Activated gamma-delta T cell (primary cell): ENCODE measurements around the gene LYPD4.

Source experiments
- DNase-seq: peaks from one replicate; lab custom pipeline; 2025; lab: John Stamatoyannopoulos, UW

Gene LYPD4

DNA sequence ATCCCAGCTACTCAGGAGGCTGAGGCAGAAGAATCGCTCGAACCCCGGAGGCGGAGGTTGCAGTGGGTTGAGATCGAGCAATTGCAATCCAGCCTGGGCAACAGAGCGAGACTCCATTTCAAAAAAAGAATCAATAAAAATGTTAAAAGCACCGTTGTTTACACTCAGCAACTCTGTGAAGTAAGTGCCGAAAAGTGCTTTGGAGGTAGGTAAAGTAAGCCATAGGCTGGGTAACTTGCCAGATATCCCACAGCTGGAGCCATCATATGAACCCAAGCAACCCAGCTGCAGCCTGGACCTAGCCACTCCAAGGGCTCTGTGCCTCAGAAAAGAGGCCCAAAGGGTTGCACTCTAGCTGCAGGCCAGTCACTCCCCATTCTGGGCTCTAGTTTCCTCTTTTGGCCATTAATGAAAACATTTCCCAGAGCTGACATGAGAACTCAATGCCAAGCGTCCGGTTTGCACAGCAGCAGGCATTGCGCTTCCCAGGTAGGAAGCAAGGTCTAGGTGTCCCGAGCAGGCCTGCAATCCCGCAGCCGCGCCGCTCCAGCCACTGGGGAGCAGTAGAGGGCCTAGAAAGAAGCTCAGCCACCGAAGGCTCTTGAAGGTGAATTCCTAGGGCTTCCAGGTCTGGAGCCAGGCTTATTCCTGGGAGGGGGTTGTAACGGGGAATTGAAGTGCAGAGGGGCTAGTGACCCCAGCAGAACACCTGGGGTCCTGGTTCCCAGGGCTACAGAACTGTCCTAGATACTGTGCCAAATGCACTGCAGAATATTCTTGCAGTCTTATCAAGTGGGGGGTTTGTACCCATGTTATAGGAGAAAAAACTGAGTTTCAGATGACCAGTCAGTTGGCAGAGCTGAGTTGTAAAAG lies 28.5 kb upstream of the LYPD4 start:
- peak; percentile 42 for DNase-seq

DNA sequence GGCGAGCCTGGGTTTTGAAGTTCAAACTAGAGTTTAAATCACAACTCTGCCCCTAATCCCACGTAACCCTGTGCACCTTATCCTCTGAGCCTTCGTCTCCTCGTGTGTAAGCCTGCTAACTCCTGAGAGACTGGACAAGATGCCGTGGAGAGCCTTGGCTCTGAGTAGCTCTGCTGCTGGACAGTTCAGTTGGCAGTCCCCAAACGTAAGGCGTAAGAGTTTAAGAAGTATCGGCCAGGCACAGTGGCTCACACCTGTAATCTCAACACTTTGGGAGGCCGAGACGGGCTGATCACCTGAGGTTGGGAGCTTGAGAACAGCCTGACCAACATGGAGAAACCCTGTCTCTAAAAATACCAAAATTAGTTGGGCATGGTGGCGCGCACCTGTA lies 27.9 kb upstream of the LYPD4 start:
- no peak for DNase-seq

DNA sequence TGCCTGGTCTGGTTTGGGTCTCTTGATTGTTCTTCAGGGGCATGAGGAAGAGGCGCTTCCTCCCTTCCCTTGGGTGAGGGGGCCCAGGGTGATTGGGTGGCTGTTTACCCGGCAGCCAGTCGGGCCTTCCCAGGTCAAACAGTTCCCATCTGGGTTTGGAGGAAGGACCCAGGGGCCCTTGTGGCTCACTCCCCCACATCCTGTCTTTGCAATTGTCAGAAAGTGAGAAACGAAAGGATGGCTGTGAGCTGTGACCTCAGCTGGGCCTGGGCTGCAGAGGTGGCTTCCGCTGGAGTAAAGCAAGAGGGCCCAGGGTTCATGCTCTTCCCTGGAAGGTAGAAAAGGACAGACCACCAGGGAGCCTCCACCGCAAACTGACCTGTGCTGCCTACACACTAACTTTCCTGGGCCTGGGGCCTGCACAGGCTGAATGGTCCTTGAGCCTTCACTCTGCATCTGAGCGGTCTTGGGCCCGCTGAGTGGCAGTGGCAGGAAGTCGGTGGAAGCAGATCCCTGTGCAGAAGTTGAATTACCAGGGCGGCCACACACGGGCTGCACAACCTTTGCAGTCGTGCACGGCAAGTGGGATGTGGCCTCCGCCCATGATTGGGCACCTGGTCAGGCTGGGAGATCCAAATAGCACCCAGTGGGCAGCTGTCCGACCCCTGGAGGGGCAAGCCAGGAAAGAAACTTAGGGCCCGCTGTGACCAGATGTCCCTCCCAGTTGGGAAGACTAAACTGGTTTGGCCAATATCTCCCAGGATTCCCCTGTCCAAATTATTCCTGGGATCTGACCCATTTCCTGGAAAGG lies 27.3 kb upstream of the LYPD4 start:
- peak; percentile 29 for DNase-seq

DNA sequence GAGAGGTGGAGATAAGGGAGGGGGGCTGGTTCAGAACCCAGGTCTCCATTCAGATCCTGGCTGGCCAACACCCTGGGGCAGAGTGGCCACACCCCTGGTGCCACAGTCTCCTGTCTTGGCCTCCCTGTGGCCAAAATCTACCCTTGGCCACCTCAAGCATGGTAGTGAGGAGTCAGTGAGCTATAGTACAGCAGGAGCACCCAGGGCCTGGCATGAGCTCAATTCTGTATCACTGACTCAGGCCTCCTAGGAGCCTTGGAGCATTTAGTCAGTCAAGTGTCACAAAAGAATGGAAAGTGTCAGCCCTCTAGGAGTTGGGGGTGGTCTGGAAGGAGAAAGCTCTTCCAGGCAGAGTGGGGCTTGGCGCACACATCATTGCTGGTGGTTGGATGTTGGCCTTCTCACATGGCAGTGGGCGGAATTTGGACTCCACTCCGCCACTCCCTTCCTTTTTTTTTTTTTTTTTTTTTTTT lies 26.0 kb upstream of the LYPD4 start:
- no peak for DNase-seq

DNA sequence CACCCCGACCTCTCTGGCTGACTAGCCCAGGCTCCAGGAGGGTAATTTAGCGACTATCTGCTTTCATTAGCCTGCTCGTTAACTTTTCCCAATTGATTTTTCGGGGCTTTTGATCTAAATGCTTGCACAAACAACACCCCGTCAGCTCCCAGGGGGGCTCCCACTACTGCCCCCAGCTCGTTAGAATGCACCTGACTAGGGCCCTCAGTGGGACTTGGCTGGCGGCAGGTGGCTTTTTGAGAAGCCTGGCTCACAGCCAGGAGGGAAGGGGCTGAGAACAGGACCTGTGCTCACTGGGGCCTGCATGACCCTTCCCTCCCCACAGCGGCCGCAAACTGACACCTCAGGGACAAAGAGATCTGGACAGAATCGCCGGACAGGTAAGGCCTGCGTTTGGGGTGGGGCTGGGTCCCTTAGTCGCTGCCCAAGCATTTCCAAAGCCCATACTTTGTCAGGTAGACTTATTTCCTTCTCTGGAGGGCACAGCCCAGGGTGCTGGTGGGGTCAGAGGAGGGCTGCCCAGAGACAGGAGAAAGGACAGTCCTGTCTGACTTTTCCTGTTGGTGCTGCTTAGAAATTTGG lies 25.0 kb upstream of the LYPD4 start:
- DNase-seq = no peak

DNA sequence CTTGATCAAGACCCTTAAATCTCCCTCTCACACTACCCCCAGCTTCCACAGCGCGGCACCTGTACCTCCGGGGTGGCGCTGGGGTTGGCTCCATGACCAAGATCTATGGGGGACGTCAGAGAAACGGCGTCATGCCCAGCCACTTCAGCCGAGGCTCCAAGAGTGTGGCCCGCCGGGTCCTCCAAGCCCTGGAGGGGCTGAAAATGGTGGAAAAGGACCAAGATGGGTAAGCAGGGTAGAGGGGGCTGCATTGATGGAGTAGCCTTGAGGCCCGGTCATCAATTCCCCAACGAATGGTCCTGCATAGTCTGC lies 24.5 kb upstream of the LYPD4 start:
- DNase-seq = no peak

DNA sequence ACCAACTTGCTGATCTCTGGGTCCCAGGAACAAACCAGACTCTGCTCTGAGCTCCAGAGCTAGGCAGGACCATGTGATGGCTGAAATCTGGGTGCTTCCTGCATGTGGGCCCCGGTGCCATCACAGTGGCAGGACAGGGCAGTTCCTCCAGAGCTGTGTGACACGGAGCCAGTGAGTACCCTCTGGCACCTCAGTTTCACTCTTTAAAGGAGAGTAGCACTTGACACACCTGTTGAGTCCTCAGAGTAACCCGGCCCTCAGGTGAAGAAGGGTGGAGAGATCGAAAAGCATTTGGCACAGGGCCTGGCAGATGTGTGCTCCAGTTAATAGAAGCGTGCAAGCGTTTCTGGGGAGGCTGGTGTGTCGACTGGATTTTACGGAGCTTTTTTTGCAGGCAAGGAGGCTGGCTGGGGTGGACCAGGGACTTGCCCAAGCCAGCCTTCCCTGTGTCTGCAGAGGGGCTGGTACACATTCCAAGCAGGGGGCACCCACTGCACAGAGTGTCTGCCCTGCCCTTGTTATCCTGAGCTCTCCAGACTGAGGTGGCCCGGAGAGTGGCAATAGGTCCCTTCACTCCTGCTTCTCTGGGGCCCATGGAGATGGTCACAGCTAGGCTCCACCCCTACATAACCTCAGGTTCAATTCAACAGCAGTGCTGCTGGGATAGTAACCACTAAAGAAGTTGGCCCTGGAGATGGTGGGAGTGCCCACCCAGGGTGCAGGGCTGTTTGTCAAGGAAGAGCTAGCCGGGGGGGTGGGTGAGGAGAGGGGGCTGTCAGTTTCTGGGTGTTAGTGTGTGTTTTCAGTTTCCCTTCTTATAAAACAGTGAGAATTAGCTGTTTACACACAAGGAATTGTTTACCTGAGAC lies 23.9 kb upstream of the LYPD4 start:
- DNase-seq = no peak

DNA sequence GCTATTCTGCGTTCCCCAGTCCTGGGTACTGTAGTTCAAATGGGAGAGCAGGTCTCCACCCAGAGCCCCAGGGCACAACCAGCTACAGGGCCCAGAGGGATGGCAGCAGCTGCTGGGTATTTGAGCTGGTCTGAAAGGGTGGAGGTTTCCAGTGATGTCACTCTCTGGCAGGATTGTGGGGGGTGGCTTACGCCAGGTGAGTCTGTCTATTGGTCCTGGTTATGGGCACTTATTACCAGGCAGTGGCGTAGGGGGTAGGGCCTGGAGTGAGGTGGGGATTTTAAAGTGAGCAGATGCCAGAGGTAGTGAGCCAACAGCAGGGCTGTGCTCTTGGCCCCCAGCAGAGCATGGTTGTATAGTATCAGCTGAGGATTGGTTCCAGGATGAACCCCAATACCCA lies 21.8 kb upstream of the LYPD4 start:
- no peak for DNase-seq

DNA sequence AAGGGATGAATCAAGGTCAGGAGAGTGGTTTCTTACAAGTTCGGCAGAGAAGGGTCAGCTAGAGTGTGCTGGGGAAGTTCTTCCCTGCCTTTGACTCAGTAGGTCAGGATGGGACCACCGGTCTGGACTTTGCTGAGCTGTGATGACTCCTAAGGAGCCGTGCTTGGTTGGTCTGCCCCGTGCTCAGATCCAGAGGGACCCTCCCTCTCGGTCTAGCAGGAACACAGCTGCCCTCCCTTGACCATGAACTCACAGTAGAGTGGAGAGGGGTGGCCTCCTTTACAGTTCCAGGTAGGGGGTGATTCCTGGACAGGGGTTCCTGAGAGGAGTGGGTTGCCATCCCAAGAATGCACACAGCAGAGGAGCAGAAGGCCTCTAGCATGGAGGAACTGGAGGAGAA lies 19.9 kb upstream of the LYPD4 start:
- DNase-seq = no peak

DNA sequence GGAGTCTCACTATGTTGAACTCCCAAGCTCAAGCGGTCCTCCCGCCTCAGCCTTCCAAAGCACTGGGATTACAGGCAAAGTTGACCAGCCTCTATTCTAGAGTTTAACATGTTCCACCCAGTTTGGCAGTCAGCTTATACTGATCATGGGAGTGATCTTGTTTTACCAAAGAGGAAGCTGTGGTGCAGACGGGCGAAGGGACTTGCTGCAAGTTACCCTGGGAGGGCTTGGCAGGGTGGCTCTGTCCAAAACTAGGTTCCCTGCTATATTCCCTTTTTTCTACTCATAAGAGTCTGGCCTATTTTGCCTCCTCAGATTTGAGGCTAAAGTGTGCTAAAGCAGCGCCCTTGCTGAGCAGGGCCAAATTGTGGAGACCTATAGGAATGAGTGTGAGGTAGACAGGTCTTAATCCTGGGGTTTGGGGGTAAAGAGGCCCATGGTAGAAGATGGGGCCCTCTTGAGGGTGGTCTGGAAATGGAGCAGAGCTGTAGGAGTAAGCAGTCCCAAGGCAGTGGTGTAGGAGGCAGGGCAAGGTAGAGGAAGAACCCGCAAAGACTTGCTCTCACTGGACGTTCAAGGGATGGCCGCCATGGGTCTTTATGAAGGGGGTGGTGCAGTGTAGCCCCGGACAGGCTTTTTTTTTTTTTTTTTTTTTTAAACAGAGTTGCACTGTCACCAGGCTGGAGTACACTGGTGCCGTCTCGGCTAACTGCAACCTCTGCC lies 18.9 kb upstream of the LYPD4 start:
- no peak for DNase-seq

DNA sequence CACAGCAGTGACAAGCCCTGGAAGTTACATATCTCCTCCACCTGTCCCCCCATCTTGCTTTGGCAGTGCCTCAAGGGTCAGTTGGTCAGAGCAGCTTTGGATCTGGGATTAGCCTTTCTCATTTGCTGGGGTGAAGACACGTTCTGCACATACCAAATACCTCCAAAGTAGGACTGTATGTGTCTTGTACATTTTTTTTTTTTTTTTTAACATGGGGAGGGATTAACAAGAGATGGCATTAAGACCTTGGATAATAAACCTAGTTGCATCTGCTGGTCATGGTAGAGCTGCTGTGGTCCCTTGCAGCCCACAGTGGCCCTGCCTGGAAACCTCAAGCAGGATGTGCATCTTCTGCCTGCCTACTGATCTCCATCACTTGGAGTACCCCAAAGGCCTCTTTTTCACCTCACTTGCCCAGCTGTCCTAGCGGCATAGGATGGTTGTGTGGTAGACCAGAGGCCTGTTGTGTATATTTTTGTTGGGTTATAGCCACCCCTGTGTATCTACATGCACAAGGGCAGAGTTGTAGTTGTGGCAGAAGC lies 18.0 kb upstream of the LYPD4 start:
- DNase-seq = no peak

DNA sequence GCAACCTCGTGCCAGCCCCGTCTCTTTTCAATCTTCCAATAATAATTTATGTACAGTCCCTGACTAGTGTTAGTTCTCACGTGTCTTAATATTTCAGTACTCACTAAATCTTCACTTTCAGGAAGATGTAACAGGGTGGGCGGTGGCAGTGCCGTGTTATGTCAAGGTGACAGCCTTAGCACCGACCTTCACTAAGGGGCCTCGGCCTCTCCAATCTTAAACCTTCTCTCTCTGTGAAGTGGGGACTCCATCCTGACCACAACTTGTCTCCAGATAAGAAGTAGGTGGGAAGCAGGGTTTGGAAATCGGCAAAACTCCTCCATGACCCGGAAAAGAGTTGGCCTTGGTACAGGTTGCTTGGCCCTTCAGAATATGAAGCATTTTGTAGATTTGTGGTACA lies 17.4 kb upstream of the LYPD4 start:
- no peak for DNase-seq

DNA sequence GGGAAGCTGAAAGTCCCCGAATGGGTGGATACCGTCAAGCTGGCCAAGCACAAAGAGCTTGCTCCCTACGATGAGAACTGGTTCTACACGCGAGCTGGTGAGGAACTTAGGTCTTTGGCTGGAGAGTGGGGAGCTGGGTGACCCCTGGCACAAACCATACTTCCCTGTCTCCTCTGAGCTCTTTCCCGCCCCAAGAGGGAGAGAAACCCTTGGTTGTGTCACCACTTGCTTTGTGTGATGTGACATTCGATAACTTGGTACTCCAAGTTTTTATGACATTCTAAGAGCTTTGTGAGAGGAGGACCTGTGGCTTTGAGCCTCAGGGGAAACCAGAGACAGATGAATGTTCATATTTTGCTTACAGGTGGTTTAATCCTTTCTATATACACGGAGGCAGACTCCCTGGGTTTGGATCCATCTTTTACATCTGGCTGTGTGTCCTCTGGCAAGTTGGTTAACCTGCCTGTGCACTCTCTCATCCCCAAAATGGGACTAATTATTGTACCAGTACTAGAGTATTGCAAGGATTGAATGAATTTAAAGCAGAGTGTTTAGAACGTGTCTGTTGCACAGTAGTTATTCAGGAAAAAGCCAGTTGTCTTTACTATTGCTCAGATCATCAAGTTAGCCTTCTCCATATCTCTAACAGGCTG lies 16.8 kb upstream of the LYPD4 start:
- no peak for DNase-seq

DNA sequence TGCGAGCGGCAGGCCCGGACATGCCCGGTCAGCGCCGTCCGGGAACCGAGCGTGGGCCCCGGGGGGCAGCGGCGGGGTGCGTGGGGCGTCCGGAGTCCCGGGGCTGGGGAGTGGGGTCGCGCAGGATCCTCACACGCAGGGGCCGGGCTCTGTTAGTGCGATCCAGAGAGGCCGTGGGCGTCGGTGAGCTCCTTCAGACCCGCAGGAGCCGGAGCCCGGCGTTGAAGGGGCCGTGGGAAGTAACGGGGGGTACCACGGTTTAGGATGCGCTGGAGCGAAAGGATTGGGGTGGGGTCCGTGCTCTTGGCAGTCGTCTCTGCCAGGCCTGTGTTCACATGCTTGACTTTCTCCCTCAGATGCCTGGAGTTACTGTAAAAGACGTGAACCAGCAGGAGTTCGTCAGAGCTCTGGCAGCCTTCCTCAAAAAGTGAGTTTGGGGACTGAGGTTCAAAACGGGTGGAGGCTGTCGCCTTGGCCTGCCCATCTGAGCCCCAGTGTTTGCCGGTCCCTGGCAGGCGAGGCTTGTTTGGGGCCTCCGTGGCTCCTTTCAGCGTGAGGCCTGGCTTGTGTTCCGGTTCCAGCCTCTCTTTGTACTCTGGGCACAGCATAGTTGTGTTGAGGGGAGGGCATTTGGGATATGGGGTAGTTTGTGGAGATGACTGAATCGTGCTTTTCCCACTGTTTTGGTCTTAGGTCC lies 16.1 kb upstream of the LYPD4 start:
- DNase-seq = no peak

DNA sequence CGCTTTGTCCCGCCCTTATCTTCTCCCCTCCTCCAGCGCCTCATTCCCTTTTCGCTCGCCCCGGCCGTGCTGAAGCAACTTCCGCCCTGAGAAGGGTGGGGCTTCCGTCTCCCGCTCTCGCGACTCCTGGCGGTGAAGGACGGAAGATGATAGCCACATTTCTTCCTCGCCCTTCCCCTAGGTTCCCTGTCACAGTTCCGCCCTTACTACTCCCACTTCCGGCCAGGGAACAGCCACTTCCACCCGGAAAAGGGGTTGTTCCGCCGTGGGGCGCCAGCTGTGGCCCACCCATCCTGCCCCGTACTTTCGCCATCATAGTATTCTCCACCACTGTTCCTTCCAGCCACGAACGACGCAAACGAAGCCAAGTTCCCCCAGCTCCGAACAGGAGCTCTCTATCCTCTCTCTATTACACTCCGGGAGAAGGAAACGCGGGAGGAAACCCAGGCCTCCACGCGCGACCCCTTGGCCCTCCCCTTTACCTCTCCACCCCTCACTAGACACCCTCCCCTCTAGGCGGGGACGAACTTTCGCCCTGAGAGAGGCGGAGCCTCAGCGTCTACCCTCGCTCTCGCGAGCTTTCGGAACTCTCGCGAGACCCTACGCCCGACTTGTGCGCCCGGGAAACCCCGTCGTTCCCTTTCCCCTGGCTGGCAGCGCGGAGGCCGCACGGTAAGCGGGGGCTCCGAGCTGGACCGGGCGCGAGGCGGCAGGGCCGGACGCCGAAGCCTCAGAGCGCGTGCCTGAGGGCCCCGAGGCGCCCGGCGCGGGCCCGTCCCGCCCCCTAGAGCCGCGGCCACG lies 15.3 kb upstream of the LYPD4 start, which contains the start of gene RPS19:
Gene RPS19, plus strand, starts transcription at position 638 of the 801 bp plus-strand sequence. CDS start 520 bp downstream, outside the sequence.
- DNase-seq = peak; percentile 79

DNA sequence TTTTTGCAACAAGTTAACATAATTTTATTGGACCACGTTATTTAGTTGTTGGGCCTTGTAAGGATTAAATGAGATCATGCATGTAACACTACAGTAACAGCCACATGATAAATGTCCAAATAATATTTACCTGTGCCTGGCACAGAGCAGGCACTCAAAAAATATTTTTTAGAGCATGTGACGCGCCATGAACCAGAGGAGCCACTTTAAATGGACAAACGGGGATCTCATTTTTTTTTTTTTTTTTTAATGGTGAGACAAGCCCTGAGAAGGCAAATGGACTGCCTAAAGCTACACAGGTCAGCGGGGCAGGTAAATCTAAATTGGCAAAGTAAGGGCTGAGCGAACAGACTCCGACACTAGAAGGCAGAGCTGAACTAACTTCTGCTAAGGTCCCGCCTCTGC lies 14.7 kb upstream of the LYPD4 start:
- no peak for DNase-seq

DNA sequence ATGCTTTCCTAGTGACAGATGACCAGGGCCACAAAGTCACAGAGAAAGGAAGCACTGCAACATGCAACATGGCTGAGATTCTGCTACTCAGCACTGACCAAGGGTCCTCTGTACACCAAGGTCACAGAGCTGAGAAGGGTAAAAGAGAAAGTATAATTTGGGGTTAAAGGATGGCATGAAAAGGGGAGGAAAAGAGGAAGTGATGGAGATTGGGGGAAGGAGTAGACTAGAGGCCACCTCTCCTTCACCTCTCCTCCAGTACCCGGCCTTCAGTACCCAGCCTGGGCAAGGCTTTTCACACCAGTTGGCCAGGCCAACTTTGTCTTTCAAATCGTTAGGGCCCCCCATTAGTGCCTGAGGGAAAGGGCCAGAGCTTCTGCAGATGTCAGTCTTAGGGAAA lies 9.3 kb upstream of the LYPD4 start:
- DNase-seq = no peak

DNA sequence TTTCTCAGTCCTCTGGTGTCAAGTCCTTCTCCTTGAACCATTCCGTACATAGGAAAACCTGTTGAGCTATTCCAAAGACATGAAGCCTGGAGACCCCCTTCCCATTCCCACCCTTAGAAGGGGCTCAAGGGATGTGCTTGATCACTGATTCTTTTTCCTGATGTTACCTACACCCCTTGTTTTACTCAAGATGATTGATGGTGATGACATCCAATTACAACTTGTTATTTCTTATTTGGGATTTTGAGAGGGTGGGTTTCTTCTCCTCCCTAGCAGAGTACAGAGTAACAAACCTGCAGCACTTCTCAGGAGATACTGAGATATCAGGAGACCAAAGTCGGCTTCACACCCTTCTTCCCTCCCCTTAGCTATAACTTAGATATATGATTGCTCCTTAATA lies 8.9 kb upstream of the LYPD4 start:
- no peak for DNase-seq

DNA sequence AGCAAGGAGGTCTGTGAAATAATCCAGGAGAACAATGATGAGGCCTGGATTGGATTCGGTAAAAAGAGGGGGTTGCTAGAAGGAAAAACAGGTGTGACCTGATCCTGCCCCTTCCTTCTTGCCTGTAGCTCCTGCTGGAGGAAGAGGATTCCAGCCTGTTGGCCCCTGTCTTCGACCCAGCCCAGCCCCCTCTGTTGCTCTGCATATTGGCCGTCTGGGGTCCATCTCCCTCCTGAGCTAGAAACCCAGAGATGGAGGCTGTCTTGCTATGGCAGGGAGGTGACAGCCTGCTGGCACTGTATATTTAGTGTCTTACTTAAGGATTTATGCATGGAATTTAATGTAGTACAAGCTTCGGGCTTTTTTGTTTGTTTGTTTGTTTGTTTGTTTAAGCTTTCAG lies 7.0 kb upstream of the LYPD4 start:
- no peak for DNase-seq
